Measurements from ENCODE around the gene SLC26A9. TPM values are rescaled to one million over a fixed set of nuclear protein-coding genes. Genes with fewer than 3 reads are reported as not detected.
"Not testable (repeated sequence)": the region's sequence is repeated elsewhere in the genome, so short reads cannot be mapped to it uniquely, and the experiment has no call there.

The SLC26A9 gene
- polyA plus RNA-seq, 4 donors: 0.01 to 0.81 (median 0.13) TPM

- Histone ChIP-seq H3K27me3 (ENCODE audit: control insufficient read depth in 3 of 3, insufficient read depth in 3 of 3, low read length in 3 of 3) (peaks cover 0 to 3% (median 0%) of the 10 kb centered on the region in 3 donors), H3K4me3 (ENCODE audit: low read depth in 1 of 3, low read length in 3 of 3) (no peak overlapping the region), H3K36me3 (ENCODE audit: control insufficient read depth in 3 of 3, insufficient read depth in 2 of 3, low read depth in 1 of 3, low read length in 3 of 3) (no peaks in the 10 kb centered on the region), H3K9me3 (ENCODE audit: control insufficient read depth in 2 of 2, insufficient read depth in 1 of 2, low read depth in 1 of 2, low read length in 1 of 2) (peaks cover 0 to 2% of the 10 kb centered on the region in 2 donors), H3K27ac (ENCODE audit: low read depth in 1 of 3, low read length in 2 of 3) (no peak overlapping the region), H3K4me1 (ENCODE audit: control insufficient read depth in 3 of 3, insufficient read depth in 2 of 3, low read depth in 1 of 3, low read length in 2 of 3) (no peaks in the 10 kb centered on the region)
- FAIRE-seq (no peak), DNase-seq (no peak)
- WGBS, 3 donors: 55 to 95% (median 88%) methylated on average over 1 of the region's 1 CpG
Observed at GRCh38 chr1:205879974-205880373, 63.3 kb downstream of the SLC26A9 start.

GRCh38 chr1:205878026-205878425 lies 65.2 kb downstream of the SLC26A9 start:
- FAIRE-seq (no peak), DNase-seq (no peak)
- Histone ChIP-seq H3K4me1 (ENCODE audit: control insufficient read depth in 3 of 3, insufficient read depth in 2 of 3, low read depth in 1 of 3, low read length in 2 of 3) (no peaks in the 10 kb centered on the region), H3K36me3 (ENCODE audit: control insufficient read depth in 3 of 3, insufficient read depth in 2 of 3, low read depth in 1 of 3, low read length in 3 of 3) (no peaks in the 10 kb centered on the region), H3K4me3 (ENCODE audit: low read depth in 1 of 3, low read length in 3 of 3) (no peak overlapping the region), H3K27ac (ENCODE audit: low read depth in 1 of 3, low read length in 2 of 3) (no peak overlapping the region), H3K9me3 (ENCODE audit: control insufficient read depth in 2 of 2, insufficient read depth in 1 of 2, low read depth in 1 of 2, low read length in 1 of 2) (peaks cover 0 to 4% of the 10 kb centered on the region in 2 donors), H3K27me3 (ENCODE audit: control insufficient read depth in 3 of 3, insufficient read depth in 3 of 3, low read length in 3 of 3) (peaks cover 0 to 3% (median 0%) of the 10 kb centered on the region in 3 donors)

- H3K4me3 ChIP-seq (ENCODE audit: low read depth in 1 of 3, low read length in 3 of 3); FAIRE-seq; H3K9me3 ChIP-seq (ENCODE audit: control insufficient read depth in 2 of 2, insufficient read depth in 1 of 2, low read depth in 1 of 2, low read length in 1 of 2); H3K27me3 ChIP-seq (ENCODE audit: control insufficient read depth in 3 of 3, insufficient read depth in 3 of 3, low read length in 3 of 3); H3K4me1 ChIP-seq (ENCODE audit: control insufficient read depth in 3 of 3, insufficient read depth in 2 of 3, low read depth in 1 of 3, low read length in 2 of 3); H3K27ac ChIP-seq (ENCODE audit: low read depth in 1 of 3, low read length in 2 of 3); H3K36me3 ChIP-seq (ENCODE audit: control insufficient read depth in 3 of 3, insufficient read depth in 2 of 3, low read depth in 1 of 3, low read length in 3 of 3); DNase-seq: not testable (repeated sequence)
Observed at GRCh38 chr1:205873148-205873547, 70.1 kb downstream of the SLC26A9 start.

- FAIRE-seq: no peak
- 59 to 78% (median 73%) methylated on average over 2 of the region's 2 CpGs for WGBS, 3 donors
- Histone ChIP-seq H3K27ac (ENCODE audit: low read depth in 1 of 3, low read length in 2 of 3) (no peak overlapping the region), H3K9me3 (ENCODE audit: control insufficient read depth in 2 of 2, insufficient read depth in 1 of 2, low read depth in 1 of 2, low read length in 1 of 2) (peaks cover 0 to 9% of the 10 kb centered on the region in 2 donors), H3K27me3 (ENCODE audit: control insufficient read depth in 3 of 3, insufficient read depth in 3 of 3, low read length in 3 of 3) (no peaks in the 10 kb centered on the region), H3K36me3 (ENCODE audit: control insufficient read depth in 3 of 3, insufficient read depth in 2 of 3, low read depth in 1 of 3, low read length in 3 of 3) (no peaks in the 10 kb centered on the region), H3K4me3 (ENCODE audit: low read depth in 1 of 3, low read length in 3 of 3) (no peak overlapping the region), H3K4me1 (ENCODE audit: control insufficient read depth in 3 of 3, insufficient read depth in 2 of 3, low read depth in 1 of 3, low read length in 2 of 3) (peaks cover 0 to 5% (median 0%) of the 10 kb centered on the region in 3 donors)
- DNase-seq: no peak
Observed at GRCh38 chr1:205870236-205870635, 73.0 kb downstream of the SLC26A9 start.

Other genes starting within 250 kb of the SLC26A9 start
- 100 to 1,000 TPM in 1 of 4 donors, 10 to 100 TPM in 2, 1 to 10 TPM in 1; 7.8 to 104 (median 32.1) TPM for gene NUCKS1, start 193.3 kb downstream of the SLC26A9 start, polyA plus RNA-seq
- gene RAB29, start 168.0 kb downstream of the SLC26A9 start, polyA plus RNA-seq: 100 to 1,000 TPM in 1 of 4 donors, 10 to 100 TPM in 1, 1 to 10 TPM in 2; 7.4 to 152 (median 8.9) TPM
- 1 to 10 TPM in 3 of 4 donors, under 1 TPM in 1; 0.89 to 9.4 (median 3.2) TPM for gene SLC41A1, start 130.3 kb downstream of the SLC26A9 start, polyA plus RNA-seq
- under 1 TPM in 2 of 4 donors, not detected in 2; 0.15 to 0.19 TPM for gene PM20D1, start 93.3 kb downstream of the SLC26A9 start, polyA plus RNA-seq
- 1 to 10 TPM in 2 of 4 donors, under 1 TPM in 2; 0.45 to 3.6 (median 0.89) TPM for gene RAB7B, start 59.9 kb upstream of the SLC26A9 start, polyA plus RNA-seq
- 100 to 1,000 TPM in 2 of 4 donors, 10 to 100 TPM in 2; 13.0 to 216 (median 112) TPM for gene CTSE, start 80.4 kb upstream of the SLC26A9 start, polyA plus RNA-seq
- gene RHEX, start 109.7 kb upstream of the SLC26A9 start, polyA plus RNA-seq: 1 to 10 TPM in 2 of 4 donors, under 1 TPM in 1, not detected in 1; 0.25 to 4.6 (median 3.8) TPM
- gene AVPR1B, start 173.9 kb upstream of the SLC26A9 start, polyA plus RNA-seq: under 1 TPM in 2 of 4 donors, not detected in 2; 0.10 to 0.75 TPM

Data from small intestine (tissue), 7 donors.